Activated B cell treated with CpG ODN at 0.5 μM for 24 hours (primary cell): Measurements from ENCODE around the gene NOM1. TPM values are rescaled to one million over a fixed set of nuclear protein-coding genes. Genes with fewer than 3 reads are reported as not detected.

Source experiments
- ATAC-seq: fragments of 200-7000 bp; cut with Tn5 transposase; one replicate; pipeline ENCODE4 v1.10.0; 2021; ENCODE audit warnings: low read depth, mild to moderate bottlenecking, moderate library complexity
- CTCF ChIA-PET: fragments of 350-600 bp; sonication (Branson Sonifier 250); formaldehyde crosslinking; loops from one replicate; lab custom pipeline; 2021; ENCODE audit warnings: antibody characterized with exemption; lab: Charles Lee
- POLR2A ChIA-PET: fragments of 350-600 bp; sonication (Branson Sonifier 250); formaldehyde crosslinking; loops from one replicate; lab custom pipeline; 2021; ENCODE audit warnings: antibody characterized with exemption; lab: Charles Lee
- DNase-seq: peaks from one replicate; pipeline ENCODE4 v3.0.0; 2022
- H3K27ac Mint-ChIP-seq: one replicate; pipeline ENCODE4 v1.8.0; 2020; ENCODE audit warnings: mixed read lengths
- H3K27me3 Mint-ChIP-seq: one replicate; pipeline ENCODE4 v1.8.0; 2021; ENCODE audit warnings: mixed read lengths
- H3K36me3 Mint-ChIP-seq: one replicate; pipeline ENCODE4 v1.8.0; 2021; ENCODE audit warnings: low read depth, mixed read lengths
- H3K4me1 Mint-ChIP-seq: one replicate; pipeline ENCODE4 v1.8.0; 2021; ENCODE audit warnings: mixed read lengths
- H3K4me3 Mint-ChIP-seq: one replicate; pipeline ENCODE4 v1.8.0; 2020; ENCODE audit warnings: mild to moderate bottlenecking, mixed read lengths
- H3K9me3 Mint-ChIP-seq: one replicate; pipeline ENCODE4 v1.8.0; 2020; ENCODE audit warnings: mixed read lengths
- CTCF ChIP-seq: fragments of 200-600 bp; IDR thresholded peaks from one replicate; pipeline ENCODE4 v1.8.0; 2022; ENCODE audit warnings: antibody characterized with exemption, mild to moderate bottlenecking
- intact Hi-C: fragments of 100-400 bp; cut with micrococcal nuclease; formaldehyde crosslinking; loops from one replicate; pipeline ENCODE4 v1.15.1; 2024
- total RNA-seq: library from RNA; stranded (reverse); gene quantifications from 2 replicates; pipeline ENCODE4 v1.2.3, GENCODE V29; 2022

NOM1 gene
- total RNA-seq, 1 donor from 2014 or later, result 39.1 TPM

- TF ChIP-seq CTCF, result no peak
- H3K4me1 Mint-ChIP-seq, result peaks cover 5% of the 10 kb centered on the region
- ChIA-PET POLR2A (no interaction called here), CTCF (no interaction called here)
- H3K4me3 Mint-ChIP-seq, result no peak overlapping the region
- no peaks in the 10 kb centered on the region for H3K9me3 Mint-ChIP-seq
- ATAC-seq (no peak), DNase-seq (no peak)
- no peaks in the 10 kb centered on the region for H3K36me3 Mint-ChIP-seq
- H3K27ac Mint-ChIP-seq, result no peak overlapping the region
- H3K27me3 Mint-ChIP-seq, result peaks cover 45% of the 10 kb centered on the region
- intact Hi-C loops, result no loop called here
These were observed 44.9 kb downstream of the NOM1 start for GRCh38 chr7:156994417-156994816.

GRCh38 chr7:156998988-156999957, 49.8 kb downstream of the NOM1 start:
- POLR2A ChIA-PET, result no interaction called here
- Mint-ChIP-seq H3K9me3 (no peaks in the 10 kb centered on the region), H3K4me3 (peak overlapping the region; percentile 71), H3K27ac (peak overlapping the region; percentile 18), H3K36me3 (no peaks in the 10 kb centered on the region), H3K4me1 (peaks cover 20% of the 10 kb centered on the region), H3K27me3 (peaks cover 53% of the 10 kb centered on the region)
- no peak for DNase-seq
- TF ChIP-seq CTCF, result no peak
- CTCF ChIA-PET, result no interaction called here
- intact Hi-C loops, result no loop called here
- peak; percentile 31 for ATAC-seq

- Mint-ChIP-seq H3K4me3 (peak overlapping the region; percentile 81), H3K27ac (no peak overlapping the region), H3K36me3 (no peaks in the 10 kb centered on the region), H3K9me3 (no peaks in the 10 kb centered on the region), H3K4me1 (peaks cover 23% of the 10 kb centered on the region), H3K27me3 (peaks cover 60% of the 10 kb centered on the region)
- ChIA-PET CTCF (no interaction called here), POLR2A (no interaction called here)
- no peak for DNase-seq
- intact Hi-C loops, result loop anchor here (2.0 to 10.0 kb wide), 5 partner anchors 23 to 1533 kb away; partner anchors contain the start of gene DNAJB6
- no peak for TF ChIP-seq CTCF
- no peak for ATAC-seq
These were observed 50.6 kb downstream of the NOM1 start for GRCh38 chr7:156999958-157000726.

- no peak for TF ChIP-seq CTCF
- Mint-ChIP-seq H3K27me3 (peaks cover 58% of the 10 kb centered on the region), H3K27ac (peak overlapping the region; percentile 0), H3K9me3 (no peaks in the 10 kb centered on the region), H3K36me3 (no peaks in the 10 kb centered on the region), H3K4me1 (peaks cover 24% of the 10 kb centered on the region), H3K4me3 (peak overlapping the region; percentile 77)
- intact Hi-C loops, result loop anchor here (2.0 to 10.0 kb wide), 5 partner anchors 22 to 1534 kb away; partner anchors contain the start of gene DNAJB6
- DNase-seq (no peak), ATAC-seq (no peak)
- POLR2A ChIA-PET, result no interaction called here
- CTCF ChIA-PET, result no interaction called here
These were observed 51.5 kb downstream of the NOM1 start for GRCh38 chr7:157000741-157001653.
